Urothelium cell line (cell line): ENCODE measurements around the gene XRCC5.

Experiments
- DNase-seq: peaks from one replicate; pipeline ENCODE4 v3.0.0; 2011; ENCODE audit warnings: low spot score, mixed read lengths
- FAIRE-seq: peaks from 2 replicates; lab custom pipeline; 2011; peaks lifted over from hg19 to GRCh38; lab: Jason Lieb, UNC

Gene XRCC5

GRCh38 chr2:216149741-216150140 is 40.6 kb downstream of the XRCC5 start:
- DNase-seq, result no peak
- no peak for FAIRE-seq

DNA sequence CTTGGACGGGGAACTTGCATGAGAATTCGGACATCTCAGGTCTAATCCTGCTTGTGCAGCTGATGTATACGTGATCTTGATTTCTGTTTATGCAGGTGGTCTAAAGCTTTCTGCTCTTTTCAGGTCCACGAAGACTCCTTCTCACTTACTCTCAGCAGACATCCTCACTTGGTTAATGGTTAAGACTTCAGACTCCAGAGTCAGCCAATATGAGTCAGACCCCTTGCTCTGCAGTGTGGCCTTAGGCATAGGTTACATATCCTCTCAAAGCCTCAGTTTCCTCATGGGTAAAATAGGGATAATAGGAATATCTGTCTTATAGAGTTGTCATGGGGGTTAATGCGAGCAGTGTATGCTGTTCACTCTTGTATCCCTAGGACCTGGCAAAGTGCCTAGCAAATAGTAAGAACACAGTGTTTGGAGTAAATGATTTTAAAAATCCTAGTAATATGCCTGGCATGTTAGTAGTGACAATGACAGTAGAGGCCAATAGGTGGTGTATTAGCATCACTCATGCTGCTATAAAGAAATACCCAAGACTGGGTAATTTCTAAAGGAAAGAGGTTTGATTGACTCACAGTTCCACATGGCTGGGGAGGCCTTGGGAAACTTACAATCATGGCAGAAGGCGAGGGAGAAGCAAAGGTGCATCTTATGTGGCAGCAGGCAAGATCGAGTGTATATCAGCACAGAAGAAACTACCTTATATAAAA is 42.3 kb downstream of the XRCC5 start:
- DNase-seq (no peak), FAIRE-seq (no peak)

- no peak for FAIRE-seq
- DNase-seq, result no peak
These were observed 46.8 kb downstream of the XRCC5 start for GRCh38 chr2:216155954-216156353.

- no peak for FAIRE-seq
- DNase-seq, result no peak
These were observed 47.7 kb downstream of the XRCC5 start for GRCh38 chr2:216156822-216157221.

GRCh38 chr2:216159144-216159543 is 50.0 kb downstream of the XRCC5 start:
- FAIRE-seq (no peak), DNase-seq (no peak)

DNA sequence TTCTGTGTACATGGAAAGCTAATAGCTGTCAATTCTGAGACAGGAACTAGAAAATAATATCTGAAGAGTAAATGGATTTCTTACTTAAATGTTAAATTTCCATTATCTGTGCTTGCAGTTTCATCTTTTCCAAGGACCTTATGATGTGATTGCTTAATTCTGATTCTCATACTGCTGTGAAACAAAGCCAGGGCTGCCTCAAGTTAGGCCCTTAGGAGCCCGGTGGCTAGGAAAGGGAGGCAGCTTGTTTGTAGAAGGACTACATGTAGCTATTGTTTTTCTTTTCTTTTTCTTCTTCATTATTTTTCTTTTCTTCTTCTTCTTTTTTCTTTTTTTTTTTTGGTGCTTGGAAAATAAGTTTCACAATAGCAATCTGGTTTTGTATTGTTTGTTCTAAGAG is 50.5 kb downstream of the XRCC5 start:
- DNase-seq (no peak), FAIRE-seq (no peak)

- no peak for FAIRE-seq
- DNase-seq, result no peak
These were observed 51.6 kb downstream of the XRCC5 start for GRCh38 chr2:216160786-216161185.

GRCh38 chr2:216161967-216162366 is 52.8 kb downstream of the XRCC5 start:
- FAIRE-seq (no peak), DNase-seq (no peak)

GRCh38 chr2:216163518-216163917 is 54.4 kb downstream of the XRCC5 start:
- DNase-seq, result no peak
- no peak for FAIRE-seq

GRCh38 chr2:216164087-216164486 is 54.9 kb downstream of the XRCC5 start:
- FAIRE-seq (no peak), DNase-seq (no peak)

- FAIRE-seq (no peak), DNase-seq (no peak)
These were observed 55.4 kb downstream of the XRCC5 start for GRCh38 chr2:216164576-216164975.

DNA sequence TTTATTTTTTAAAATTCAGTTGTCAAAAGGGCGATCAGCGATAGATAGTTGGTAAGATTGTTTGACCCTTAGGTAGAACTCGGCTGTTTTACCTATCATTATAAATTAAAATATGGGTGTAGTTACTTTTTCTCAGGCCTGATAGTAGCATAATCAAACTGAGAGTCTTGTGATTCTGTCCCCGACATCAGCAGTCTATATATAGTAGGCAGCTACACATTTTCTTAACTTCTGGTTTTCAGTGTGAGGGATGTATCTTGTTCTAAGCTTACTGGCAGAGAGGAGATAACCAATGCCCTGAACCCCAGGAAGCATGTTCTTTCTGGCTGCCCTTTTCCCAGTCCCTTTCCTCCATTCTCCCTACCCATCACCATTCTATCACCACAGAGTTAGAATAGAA is 56.6 kb downstream of the XRCC5 start:
- no peak for FAIRE-seq

DNA sequence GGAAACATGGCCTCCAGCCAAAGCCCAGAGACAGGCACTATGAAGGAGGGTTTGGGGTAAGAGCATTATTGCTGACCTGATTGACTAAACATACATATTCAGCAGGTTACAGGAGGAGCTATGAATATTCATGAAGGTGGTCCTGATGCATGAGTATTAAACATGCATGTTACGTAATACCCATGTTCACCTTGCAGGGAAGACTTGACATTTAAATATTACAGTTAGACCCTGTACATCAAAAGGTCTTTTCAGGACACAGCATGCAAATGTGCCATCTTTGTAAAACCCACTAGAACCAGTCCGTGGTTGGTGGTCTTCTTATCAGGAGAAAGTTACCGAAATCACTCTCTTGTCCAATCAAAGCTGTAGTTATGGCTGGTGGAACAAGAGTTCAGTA is 59.9 kb downstream of the XRCC5 start:
- DNase-seq (no peak), FAIRE-seq (no peak)

More for the DNA sequence above, 56.6 kb downstream of the XRCC5 start:
- no peak for DNase-seq

GRCh38 chr2:216170076-216170763 is 61.1 kb downstream of the XRCC5 start:
- FAIRE-seq, result no peak

DNA sequence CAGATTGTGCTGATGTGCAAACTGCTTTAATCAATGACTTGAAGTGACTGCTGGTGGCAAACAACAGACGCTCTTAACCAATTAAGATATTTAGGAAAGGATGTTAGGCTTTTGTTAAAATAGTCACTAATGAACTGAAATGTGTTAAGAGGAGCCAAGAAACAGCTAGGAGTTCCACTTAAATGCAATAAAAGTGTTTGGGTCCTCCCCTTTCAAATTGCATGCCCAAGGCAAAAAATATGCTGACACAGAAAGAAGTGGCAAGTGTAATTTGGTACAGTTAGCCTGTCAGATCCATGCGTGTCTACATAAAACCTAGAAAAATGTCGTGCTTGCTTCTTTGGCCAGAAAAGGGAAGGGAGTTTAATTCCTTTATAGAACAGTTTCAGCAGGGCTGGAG is 61.9 kb downstream of the XRCC5 start:
- FAIRE-seq (no peak), DNase-seq (no peak)

More at GRCh38 chr2:216170076-216170763, 61.1 kb downstream of the XRCC5 start:
- DNase-seq, result no peak

DNA sequence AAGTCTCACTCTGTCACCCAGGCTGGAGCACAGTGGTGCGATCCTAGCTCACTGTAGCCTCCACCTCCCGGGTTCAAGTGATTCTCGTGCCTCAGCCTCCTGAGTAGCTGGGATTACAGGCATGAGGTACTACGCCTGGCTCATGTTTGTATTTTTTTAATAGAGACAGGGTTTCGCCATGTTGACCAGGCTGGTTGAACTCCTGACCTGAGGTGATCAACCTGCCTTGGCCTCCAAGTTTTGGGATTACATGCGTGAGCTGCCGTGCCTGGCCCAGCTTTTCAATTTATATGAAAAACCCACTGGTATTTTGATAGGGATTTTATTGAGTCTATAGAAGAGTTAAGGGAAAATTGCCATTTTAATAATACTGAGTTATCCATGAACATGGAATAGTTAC is 63.3 kb downstream of the XRCC5 start:
- DNase-seq, result no peak

GRCh38 chr2:216179015-216179414 is 69.9 kb downstream of the XRCC5 start:
- FAIRE-seq, result no peak
- no peak for DNase-seq

More for the DNA sequence above, 63.3 kb downstream of the XRCC5 start:
- FAIRE-seq, result no peak

DNA sequence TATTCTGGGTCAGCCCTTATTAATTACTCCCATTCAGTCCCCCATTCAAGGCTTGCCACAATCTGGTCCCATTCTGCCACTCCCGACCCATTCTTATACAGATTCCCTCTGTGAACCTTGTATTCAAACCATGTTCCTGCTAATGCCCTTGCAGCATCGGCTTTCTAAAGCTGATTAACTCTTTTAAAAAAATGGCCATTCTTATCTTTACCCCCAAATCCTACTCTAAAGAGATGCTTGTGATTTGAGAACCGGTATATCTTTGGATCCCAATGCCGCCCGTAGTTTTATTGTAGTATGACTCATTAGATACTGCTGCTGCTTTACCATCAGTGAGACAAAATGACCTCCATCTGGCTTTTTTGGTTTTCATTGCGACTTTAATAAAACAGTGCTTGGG is 72.2 kb downstream of the XRCC5 start:
- no peak for DNase-seq
- no peak for FAIRE-seq

- DNase-seq, result peak; percentile 7
- no peak for FAIRE-seq
These were observed 72.9 kb downstream of the XRCC5 start for GRCh38 chr2:216181953-216182461.

DNA sequence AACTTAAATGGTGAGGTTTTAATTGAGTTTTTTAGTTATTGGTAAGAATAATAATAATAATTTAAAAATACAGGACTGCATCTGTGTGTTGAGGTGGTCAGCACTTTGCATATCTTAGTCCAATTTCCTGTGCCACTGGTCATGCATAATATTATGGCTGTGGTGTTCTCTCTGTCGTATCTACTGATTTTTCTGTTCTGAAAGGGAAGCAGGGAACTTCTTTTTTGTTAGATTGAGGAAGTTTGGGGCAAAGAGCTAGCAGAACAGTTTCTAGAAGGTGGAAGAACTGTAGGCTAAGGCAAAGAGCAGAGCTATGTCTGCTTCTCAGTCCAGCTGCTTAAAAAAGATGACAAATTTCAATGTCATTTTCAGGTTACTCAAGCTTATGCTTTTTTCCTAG is 74.3 kb downstream of the XRCC5 start:
- FAIRE-seq (no peak), DNase-seq (no peak)

- FAIRE-seq (no peak), DNase-seq (no peak)
These were observed 79.4 kb downstream of the XRCC5 start for GRCh38 chr2:216188559-216188850.

GRCh38 chr2:216188956-216189355 is 79.8 kb downstream of the XRCC5 start:
- no peak for DNase-seq
- FAIRE-seq, result no peak
